ENCODE results near the gene SLC2A11.

GRCh38 chr22:23909296-23909898 is 51.7 kb downstream of the SLC2A11 start:
- TF ChIP-seq TAF1 (IDR thresholded peaks at IDR 0.05; ENCODE audit: borderline replicate concordance, low read depth, low read length) (no peak), POLR2AphosphoS5 (IDR thresholded peaks at IDR 0.05; ENCODE audit: low read depth, low read length) (no peak), POLR2A (IDR thresholded peaks at IDR 0.05; ENCODE audit: low read depth, low read length) (no peak)

All from GM12892 (cell line).